Epithelial cell of esophagus (primary cell): ENCODE results near the gene CBFB.
"Not testable (repeated sequence)": the region's sequence is repeated elsewhere in the genome, so short reads cannot be mapped to it uniquely, and the experiment has no call there.

Experiments used
- DNase-seq: peaks from one replicate; pipeline ENCODE4 v3.0.0; 2010; ENCODE audit warnings: low read depth
- H3K4me3 ChIP-seq: 2 replicates; pipeline ENCODE4 v1.5.1; 2011; ENCODE audit warnings: mild to moderate bottlenecking, low read length, control low read depth
- TF ChIP-seq, protein P1 (sequence below): IDR thresholded peaks from 2 replicates; pipeline ENCODE4 v1.5.1; 2011; ENCODE audit warnings: low read depth, mild to moderate bottlenecking, low read length, control low read depth, inconsistent platforms; ENCODE audit not compliant: insufficient read depth; ENCODE audit errors: missing control alignments

Gene CBFB

DNA sequence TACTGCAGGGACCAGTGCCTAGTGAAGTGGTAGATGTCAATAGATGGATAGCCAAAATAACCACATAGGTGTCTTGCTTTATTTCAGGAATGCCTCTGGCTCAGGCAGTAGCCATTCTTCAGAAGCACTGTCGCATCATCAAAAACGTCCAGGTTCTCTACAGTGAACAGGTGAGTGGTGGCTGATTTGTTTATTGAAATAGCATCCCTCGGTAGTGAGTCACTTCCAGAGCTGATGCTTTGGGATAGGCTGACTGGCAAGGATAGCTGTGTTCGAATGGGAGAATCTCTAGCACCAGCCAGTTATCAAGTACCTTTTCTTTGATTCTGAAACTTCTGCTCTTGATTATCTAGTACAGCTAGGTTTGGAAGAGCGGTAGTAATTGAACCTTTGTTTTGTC, 91.1 kb downstream of the CBFB start:
- TF ChIP-seq, protein P1, sequence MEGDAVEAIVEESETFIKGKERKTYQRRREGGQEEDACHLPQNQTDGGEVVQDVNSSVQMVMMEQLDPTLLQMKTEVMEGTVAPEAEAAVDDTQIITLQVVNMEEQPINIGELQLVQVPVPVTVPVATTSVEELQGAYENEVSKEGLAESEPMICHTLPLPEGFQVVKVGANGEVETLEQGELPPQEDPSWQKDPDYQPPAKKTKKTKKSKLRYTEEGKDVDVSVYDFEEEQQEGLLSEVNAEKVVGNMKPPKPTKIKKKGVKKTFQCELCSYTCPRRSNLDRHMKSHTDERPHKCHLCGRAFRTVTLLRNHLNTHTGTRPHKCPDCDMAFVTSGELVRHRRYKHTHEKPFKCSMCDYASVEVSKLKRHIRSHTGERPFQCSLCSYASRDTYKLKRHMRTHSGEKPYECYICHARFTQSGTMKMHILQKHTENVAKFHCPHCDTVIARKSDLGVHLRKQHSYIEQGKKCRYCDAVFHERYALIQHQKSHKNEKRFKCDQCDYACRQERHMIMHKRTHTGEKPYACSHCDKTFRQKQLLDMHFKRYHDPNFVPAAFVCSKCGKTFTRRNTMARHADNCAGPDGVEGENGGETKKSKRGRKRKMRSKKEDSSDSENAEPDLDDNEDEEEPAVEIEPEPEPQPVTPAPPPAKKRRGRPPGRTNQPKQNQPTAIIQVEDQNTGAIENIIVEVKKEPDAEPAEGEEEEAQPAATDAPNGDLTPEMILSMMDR, result no peak
- peak; percentile 43 for DNase-seq
- H3K4me3 ChIP-seq, result no peak overlapping the region

DNA sequence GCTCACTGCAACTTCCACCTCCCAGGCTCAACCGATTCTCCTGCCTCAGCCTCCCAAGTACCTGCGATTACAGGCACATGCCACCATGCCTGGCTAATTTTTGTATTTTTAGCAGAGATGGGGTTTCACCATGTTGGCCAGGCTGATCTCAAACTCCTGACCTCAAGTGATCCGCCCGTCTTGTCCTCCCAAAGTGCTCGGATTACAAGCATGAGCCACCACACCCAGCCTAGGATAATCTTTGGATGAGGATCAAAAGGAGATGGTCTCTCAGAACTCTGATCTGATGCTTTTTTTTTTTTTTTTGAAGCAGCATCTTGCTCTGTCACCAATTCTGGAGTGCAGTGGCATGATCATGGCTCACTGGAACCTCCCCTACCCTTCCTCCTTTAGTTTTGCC, 93.8 kb downstream of the CBFB start:
- not testable (repeated sequence) for DNase-seq, H3K4me3 ChIP-seq

DNA sequence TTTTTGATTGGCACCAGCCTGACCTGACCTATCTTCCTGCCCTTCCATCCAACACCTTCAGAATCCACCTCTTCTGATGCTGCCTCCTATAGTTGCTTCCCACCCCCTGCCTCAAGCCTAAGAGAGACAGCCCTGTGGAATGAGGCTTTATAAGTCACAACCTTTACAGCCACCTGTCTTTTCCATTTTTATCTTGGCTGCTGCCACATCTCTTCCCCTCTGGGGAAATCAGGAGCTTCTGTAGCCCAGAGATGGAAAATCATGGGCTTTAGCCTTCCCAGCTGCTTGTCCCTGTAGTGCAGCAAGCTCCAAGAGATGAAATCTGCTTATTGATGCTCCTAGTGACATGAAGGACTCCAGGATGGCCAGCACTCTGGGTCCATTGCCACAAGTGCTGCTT, 99.5 kb downstream of the CBFB start:
- no peak overlapping the region for H3K4me3 ChIP-seq
- TF ChIP-seq, protein P1, result no peak
- DNase-seq, result no peak

DNA sequence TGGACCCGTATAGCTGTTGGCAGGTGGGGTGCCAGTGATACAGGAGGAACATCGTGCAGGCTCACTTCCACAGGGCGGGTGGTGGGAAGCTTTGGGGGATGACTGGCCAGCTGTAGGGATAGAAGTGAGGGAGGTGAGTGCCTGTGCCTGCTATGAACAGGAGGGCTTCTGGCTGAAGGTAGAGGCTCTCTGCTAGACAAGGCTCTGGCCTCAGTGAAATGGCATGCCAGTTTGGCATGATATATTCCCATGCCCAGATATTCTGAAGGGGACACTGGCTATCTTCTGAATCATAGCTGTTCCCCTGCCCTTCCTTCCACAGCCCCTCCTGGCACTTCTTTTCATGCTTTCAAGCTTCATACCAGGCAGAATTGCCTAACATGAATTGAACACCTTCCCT, 99.9 kb downstream of the CBFB start:
- no peak for DNase-seq
- no peak overlapping the region for H3K4me3 ChIP-seq
- TF ChIP-seq, protein P1, result no peak

DNA sequence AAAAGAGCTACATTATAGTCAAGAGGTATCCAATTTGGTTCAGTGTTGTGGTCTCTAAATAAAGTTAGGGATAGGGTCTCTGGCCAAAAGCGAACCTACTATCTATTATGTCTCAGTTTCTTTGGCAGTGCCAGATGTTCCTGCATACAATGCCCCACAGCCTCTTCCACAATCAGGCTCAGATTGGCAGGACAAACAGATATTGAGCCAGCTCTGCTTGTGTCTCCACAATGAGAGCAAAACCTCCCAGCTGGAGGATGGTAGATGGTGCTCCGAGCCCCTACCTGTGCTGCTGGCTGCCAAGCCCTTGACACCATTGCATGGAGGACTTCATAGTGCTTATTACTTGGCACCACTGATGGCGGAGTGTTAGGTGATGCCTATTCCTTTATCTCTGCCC, 100.5 kb downstream of the CBFB start:
- no peak for DNase-seq
- TF ChIP-seq, protein P1, result no peak

DNA sequence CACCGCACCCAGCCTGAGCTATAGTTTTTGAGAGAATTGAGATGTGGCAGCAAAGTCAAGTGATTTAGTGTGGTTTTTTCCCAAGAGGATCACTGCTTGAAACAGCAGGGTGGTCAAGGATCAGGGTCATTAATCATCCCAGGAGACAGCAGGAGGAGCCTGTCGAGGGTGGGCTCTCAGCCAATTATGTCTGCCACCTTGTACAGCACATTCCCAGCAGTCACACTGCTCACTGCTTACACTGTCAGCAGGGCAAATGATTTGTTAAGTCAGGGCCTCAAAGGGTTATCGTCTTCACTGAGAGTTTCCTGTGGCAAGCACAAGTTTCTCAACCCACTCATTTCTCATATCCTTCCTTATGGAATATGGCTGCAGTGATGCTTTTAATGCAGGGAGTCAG, 108.7 kb downstream of the CBFB start:
- DNase-seq, result no peak
- TF ChIP-seq, protein P1, result no peak
- no peak overlapping the region for H3K4me3 ChIP-seq

More for the DNA sequence above, 100.5 kb downstream of the CBFB start:
- H3K4me3 ChIP-seq, result no peak overlapping the region

DNA sequence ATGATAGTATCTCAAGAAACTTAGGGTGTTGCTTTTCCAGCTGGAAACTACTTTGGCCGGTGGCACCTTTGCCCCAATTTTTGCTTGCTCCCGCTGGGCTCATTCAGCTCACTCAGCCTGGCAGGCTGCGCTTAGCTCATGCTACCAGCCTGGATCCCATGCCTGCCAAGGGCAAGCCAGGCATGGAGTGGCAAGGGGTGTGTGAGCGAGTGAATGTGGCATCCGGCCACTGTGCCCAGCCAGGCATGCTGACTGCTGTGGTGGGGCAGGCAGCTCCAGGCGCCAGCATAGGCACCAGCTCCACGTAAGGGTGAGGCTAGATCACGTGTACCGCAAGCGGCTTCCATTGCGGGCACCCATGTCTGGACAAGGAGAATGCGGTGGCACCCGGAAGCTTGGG, 112.4 kb downstream of the CBFB start:
- TF ChIP-seq, protein P1, result no peak
- DNase-seq, result no peak
- H3K4me3 ChIP-seq, result no peak overlapping the region

DNA sequence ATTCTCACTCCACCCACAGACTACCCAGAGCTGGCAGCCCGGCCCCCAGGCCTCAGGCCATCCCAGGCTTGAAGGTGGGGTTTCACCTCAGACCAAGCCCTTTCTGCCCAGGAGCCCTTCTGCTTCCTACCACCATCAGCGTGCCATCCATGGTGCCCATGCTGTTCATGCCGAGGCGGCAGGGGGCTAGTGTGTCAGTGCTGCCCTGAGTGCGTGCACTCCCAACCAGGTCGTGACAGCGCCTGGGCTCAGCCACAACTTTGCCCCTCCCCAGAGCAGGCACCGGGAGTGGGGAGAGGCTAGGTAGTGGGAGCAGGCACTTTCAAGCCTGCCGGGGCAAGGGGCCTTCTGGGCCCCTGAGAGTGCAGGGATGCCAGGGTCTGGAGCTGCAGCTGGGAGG, 113.4 kb downstream of the CBFB start:
- no peak for DNase-seq
- H3K4me3 ChIP-seq, result no peak overlapping the region
- TF ChIP-seq, protein P1, result no peak
